NCI-H2171 (cell line): ENCODE measurements around the gene PARD6B.

Experiments used
- DNase-seq: peaks from one replicate; lab custom pipeline; 2025; lab: John Stamatoyannopoulos, UW

PARD6B gene

GRCh38 chr20:50724112-50724725, 7.2 kb upstream of the PARD6B start:
- no peak for DNase-seq

- DNase-seq: no peak
Observed at GRCh38 chr20:50724851-50725723, 6.3 kb upstream of the PARD6B start.

GRCh38 chr20:50725724-50726005, 5.7 kb upstream of the PARD6B start:
- DNase-seq: no peak

- no peak for DNase-seq
Observed at GRCh38 chr20:50726955-50727791, 4.2 kb upstream of the PARD6B start.

- no peak for DNase-seq
Observed at GRCh38 chr20:50727792-50728485, 3.4 kb upstream of the PARD6B start.

- no peak for DNase-seq
Observed at GRCh38 chr20:50728486-50728980, 2.8 kb upstream of the PARD6B start.

GRCh38 chr20:50728981-50729874, 2.2 kb upstream of the PARD6B start:
- DNase-seq: no peak

GRCh38 chr20:50729901-50730764, 1.2 kb upstream of the PARD6B start:
- no peak for DNase-seq

- DNase-seq: no peak
Observed at GRCh38 chr20:50730765-50731054, 670 bp upstream of the PARD6B start.

GRCh38 chr20:50731930-50732690, 730 bp downstream of the PARD6B start:
- DNase-seq: peak; percentile 15

- DNase-seq: no peak
Observed at GRCh38 chr20:50733644-50734349, 2.4 kb downstream of the PARD6B start.

GRCh38 chr20:50734730-50735679, 3.6 kb downstream of the PARD6B start:
- no peak for DNase-seq

GRCh38 chr20:50735813-50736212, 4.4 kb downstream of the PARD6B start:
- DNase-seq: no peak

GRCh38 chr20:50737352-50737751, 6.0 kb downstream of the PARD6B start:
- no peak for DNase-seq

GRCh38 chr20:50743087-50743486, 11.7 kb downstream of the PARD6B start:
- DNase-seq: no peak

GRCh38 chr20:50744143-50744792, 12.9 kb downstream of the PARD6B start:
- DNase-seq: peak; percentile 46

- no peak for DNase-seq
Observed at GRCh38 chr20:50745634-50746137, 14.3 kb downstream of the PARD6B start.
